ENCODE data around the gene CLIC5. TPM values are rescaled to one million over a fixed set of nuclear protein-coding genes. Genes with fewer than 3 reads are reported as not detected.

CLIC5 gene
- total RNA-seq, 2 donors from 2014 or later, result 2.2 to 2.6 TPM

DNA sequence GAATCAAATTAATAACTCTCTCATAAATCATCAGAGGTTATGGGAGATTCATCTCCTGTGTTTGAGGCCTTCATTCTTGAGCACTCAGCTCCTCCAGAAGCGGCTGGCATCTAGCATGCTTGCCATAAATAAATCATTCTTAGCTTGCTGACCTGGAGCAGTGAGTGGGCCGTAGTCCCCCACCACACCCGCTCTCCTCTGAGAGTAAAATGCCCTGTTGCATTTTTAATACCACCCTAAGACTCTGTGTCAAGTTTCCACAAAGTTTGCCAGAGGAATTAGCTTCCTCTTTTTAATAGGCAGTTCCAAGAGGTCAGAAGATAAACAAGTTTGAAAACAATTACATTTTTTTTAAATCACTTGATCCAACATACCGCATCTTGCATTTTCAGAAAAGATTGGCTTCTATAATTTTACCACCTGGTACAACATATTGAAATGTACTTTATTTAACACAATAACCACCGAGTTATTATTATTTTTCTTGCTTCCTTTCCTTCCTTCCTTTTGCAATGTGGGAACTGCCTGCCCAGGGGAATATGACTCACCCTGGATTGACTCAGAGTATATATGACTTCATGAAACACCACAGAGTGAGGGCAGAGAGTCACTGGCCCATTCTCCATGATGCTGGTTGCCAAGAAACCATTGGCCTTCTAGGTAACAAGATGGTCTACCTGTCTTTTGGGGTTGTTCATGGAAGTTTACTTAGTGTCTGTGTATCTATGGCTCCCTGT lies 29.4 kb upstream of the CLIC5 start:
- Histone ChIP-seq H3K4me1 (ENCODE audit: control insufficient read depth in 1 of 2, low read depth in 2 of 2) (peaks cover 5 to 10% of the 10 kb centered on the region in 2 donors), H3K4me3 (no peak overlapping the region), H3K9me3 (no peaks in the 10 kb centered on the region), H3K36me3 (no peaks in the 10 kb centered on the region), H3K27me3 (replicated peaks; ENCODE audit: insufficient read depth) (no peaks in the 10 kb centered on the region), H3K27ac (peak overlapping the region in 1 of 2 donors; percentile 61)
- TF ChIP-seq, protein P1, sequence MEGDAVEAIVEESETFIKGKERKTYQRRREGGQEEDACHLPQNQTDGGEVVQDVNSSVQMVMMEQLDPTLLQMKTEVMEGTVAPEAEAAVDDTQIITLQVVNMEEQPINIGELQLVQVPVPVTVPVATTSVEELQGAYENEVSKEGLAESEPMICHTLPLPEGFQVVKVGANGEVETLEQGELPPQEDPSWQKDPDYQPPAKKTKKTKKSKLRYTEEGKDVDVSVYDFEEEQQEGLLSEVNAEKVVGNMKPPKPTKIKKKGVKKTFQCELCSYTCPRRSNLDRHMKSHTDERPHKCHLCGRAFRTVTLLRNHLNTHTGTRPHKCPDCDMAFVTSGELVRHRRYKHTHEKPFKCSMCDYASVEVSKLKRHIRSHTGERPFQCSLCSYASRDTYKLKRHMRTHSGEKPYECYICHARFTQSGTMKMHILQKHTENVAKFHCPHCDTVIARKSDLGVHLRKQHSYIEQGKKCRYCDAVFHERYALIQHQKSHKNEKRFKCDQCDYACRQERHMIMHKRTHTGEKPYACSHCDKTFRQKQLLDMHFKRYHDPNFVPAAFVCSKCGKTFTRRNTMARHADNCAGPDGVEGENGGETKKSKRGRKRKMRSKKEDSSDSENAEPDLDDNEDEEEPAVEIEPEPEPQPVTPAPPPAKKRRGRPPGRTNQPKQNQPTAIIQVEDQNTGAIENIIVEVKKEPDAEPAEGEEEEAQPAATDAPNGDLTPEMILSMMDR (IDR thresholded peaks at IDR 0.05), result no peak
- peak; percentile 91 for ATAC-seq (ENCODE audit: insufficient number of reproducible peaks, low FRiP score, low read depth)
- peak; percentile 24 for DNase-seq (ENCODE audit: low spot score)

DNA sequence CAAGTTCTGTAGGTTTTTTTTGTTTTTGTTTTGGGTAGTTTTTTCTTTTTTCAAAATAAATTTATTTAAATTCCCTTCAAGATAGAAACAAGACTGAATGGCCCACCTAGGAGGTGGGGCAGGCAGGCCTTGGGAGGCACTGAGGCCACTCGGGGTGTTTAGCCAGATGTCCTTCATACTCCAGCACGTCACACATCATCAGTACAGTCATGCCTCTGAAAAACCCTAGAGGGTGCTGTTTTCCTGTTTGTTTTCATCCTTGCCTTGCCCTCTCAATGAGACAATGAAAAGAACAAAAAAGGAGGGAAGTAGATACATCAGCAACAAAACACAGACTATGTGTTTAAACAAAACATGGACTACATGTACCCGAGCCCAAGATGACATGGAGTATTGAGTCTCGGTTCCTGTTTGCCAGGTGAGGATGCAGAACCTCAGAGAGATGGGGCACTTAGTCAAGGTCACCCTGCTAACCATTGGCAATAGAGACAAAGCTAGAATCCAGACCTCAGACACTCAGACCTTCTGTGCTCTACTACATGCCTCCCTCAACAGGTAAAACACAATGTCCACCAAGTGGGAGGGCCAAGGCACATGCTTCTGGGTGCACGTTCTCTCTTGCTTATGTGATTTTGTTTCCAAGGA lies 26.8 kb upstream of the CLIC5 start:
- H3K4me3 ChIP-seq, result no peak overlapping the region
- TF ChIP-seq, protein P1 (IDR thresholded peaks at IDR 0.05), result peak; percentile 24
- H3K4me1 ChIP-seq (ENCODE audit: control insufficient read depth in 1 of 2, low read depth in 2 of 2), result peaks cover 5 to 10% of the 10 kb centered on the region in 2 donors
- H3K27me3 ChIP-seq (replicated peaks; ENCODE audit: insufficient read depth), result no peaks in the 10 kb centered on the region
- DNase-seq (ENCODE audit: low spot score) (no peak), ATAC-seq (ENCODE audit: insufficient number of reproducible peaks, low FRiP score, low read depth) (no peak)
- no peak overlapping the region for H3K27ac ChIP-seq
- H3K36me3 ChIP-seq, result no peaks in the 10 kb centered on the region
- no peaks in the 10 kb centered on the region for H3K9me3 ChIP-seq

DNA sequence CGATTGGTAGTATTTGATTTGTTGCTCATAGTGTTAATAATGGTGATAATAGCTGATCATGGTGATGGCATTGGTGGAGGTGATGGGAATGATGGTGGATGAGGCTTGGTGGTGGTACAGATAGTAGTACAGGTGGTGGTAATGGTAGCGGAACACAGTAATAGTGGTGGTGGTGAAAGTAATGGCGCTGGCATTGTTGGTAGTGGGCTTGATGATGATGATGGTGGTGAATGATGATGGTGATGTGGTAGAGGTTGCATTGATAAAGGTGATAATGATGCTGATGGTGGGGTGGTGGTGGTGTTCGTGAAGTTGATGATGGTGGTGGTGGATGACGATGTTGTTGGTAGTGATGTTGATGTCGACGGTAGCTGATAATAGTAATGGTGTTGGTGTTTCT lies 24.6 kb upstream of the CLIC5 start:
- Histone ChIP-seq H3K9me3 (no peaks in the 10 kb centered on the region), H3K36me3 (no peaks in the 10 kb centered on the region), H3K4me3 (no peak overlapping the region), H3K4me1 (ENCODE audit: control insufficient read depth in 1 of 2, low read depth in 2 of 2) (peaks cover 5 to 10% of the 10 kb centered on the region in 2 donors), H3K27me3 (replicated peaks; ENCODE audit: insufficient read depth) (no peaks in the 10 kb centered on the region), H3K27ac (no peak overlapping the region)
- ATAC-seq (ENCODE audit: insufficient number of reproducible peaks, low FRiP score, low read depth) (no peak), DNase-seq (ENCODE audit: low spot score) (no peak)
- TF ChIP-seq, protein P1 (IDR thresholded peaks at IDR 0.05), result no peak

DNA sequence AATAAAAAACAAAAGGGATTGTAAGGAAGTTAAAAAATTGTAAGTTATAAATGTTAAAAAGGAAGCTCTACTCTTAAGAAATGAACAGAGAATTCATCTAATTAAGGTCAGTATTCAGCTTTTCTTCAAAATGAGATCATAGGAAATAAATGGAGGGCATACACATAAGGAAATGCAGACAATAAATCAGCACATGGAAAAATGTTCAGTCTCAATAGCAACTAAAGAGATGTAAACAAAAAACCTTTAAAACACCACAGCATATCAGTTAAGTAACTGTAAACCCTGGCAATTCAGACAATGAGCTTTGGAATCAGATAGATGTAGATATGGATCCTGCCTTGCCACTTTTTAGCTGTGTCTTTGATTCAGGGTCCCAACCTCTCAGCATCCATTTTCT lies 24.0 kb upstream of the CLIC5 start:
- H3K36me3 ChIP-seq, result no peaks in the 10 kb centered on the region
- DNase-seq (ENCODE audit: low spot score) (no peak), ATAC-seq (ENCODE audit: insufficient number of reproducible peaks, low FRiP score, low read depth) (no peak)
- H3K27ac ChIP-seq, result no peak overlapping the region
- no peaks in the 10 kb centered on the region for H3K9me3 ChIP-seq
- no peaks in the 10 kb centered on the region for H3K27me3 ChIP-seq (replicated peaks; ENCODE audit: insufficient read depth)
- TF ChIP-seq, protein P1 (IDR thresholded peaks at IDR 0.05), result no peak
- H3K4me3 ChIP-seq, result no peak overlapping the region
- peaks cover under 1 to 3% of the 10 kb centered on the region in 2 donors for H3K4me1 ChIP-seq (ENCODE audit: control insufficient read depth in 1 of 2, low read depth in 2 of 2)

DNA sequence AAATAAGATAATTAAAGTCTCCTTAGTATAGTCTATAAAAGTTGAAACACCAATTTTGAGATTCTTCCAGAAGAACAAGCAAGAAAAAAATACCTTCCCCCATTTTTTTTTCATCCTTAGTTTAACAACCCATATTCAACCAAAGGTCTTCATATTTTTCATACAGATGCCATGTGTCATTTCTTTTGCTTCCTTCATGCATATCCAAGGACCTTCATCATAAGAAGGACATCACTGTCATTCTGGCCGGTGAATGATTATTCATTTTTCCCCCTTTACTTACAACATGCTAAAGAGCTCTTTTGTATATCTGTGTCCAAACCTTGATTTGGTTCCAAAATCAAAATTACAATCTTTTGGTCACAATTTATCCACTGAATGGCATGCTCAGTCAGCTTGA lies 21.3 kb upstream of the CLIC5 start:
- no peak for ATAC-seq (ENCODE audit: insufficient number of reproducible peaks, low FRiP score, low read depth)
- Histone ChIP-seq H3K4me1 (ENCODE audit: control insufficient read depth in 1 of 2, low read depth in 2 of 2) (no peaks in the 10 kb centered on the region), H3K4me3 (no peak overlapping the region), H3K9me3 (no peaks in the 10 kb centered on the region), H3K27ac (no peak overlapping the region), H3K27me3 (replicated peaks; ENCODE audit: insufficient read depth) (no peaks in the 10 kb centered on the region), H3K36me3 (no peaks in the 10 kb centered on the region)
- DNase-seq (ENCODE audit: low spot score), result no peak
- TF ChIP-seq, protein P1 (IDR thresholded peaks at IDR 0.05), result no peak

Data from thoracic aorta (tissue), 2 donors.